Stomach (tissue), 9 donors: ENCODE results near the gene RSBN1L. TPM values are rescaled to one million over a fixed set of nuclear protein-coding genes. Genes with fewer than 3 reads are reported as not detected.

Source experiments
- DNase-seq, 2 donors: peaks; one replicate each; pipeline versions ENCODE4 v3.0.0 to v3.0.0-alpha.2; 2013 to 2019
- H3K27ac ChIP-seq, 5 donors: fragments of 200-600 bp in 4 of 5; sonication (generic) in 4 of 5; one replicate each; pipeline ENCODE4 v1.5.1; 2013 to 2019; ENCODE audit warnings: mild to moderate bottlenecking in 1 of 5, moderate library complexity in 1 of 5
- H3K27me3 ChIP-seq, 3 donors: fragments of 200-600 bp; sonication (generic); one replicate each; pipeline ENCODE4 v1.5.1; 2017 to 2019; ENCODE audit warnings: mixed run types in 1 of 3
- H3K36me3 ChIP-seq, 4 donors: fragments of 200-600 bp; sonication (generic); 1 replicate in 3 of 4; 2 replicates in 1 of 4; pipeline ENCODE4 v1.5.1; 2016 to 2019
- H3K4me1 ChIP-seq, 4 donors: fragments of 200-600 bp; sonication (generic); one replicate each; pipeline ENCODE4 v1.5.1; 2016 to 2019
- H3K4me3 ChIP-seq, 4 donors: fragments of 200-600 bp; sonication (generic) in 3 of 4; one replicate each; pipeline ENCODE4 v1.5.1; 2016 to 2019; ENCODE audit warnings: mild to moderate bottlenecking in 1 of 4
- H3K9me3 ChIP-seq, 4 donors: fragments of 200-600 bp; sonication (generic); one replicate each; pipeline ENCODE4 v1.5.1; 2016 to 2019
- CTCF ChIP-seq, 7 experiments: fragments of 450-650 bp in 4 of 7; fragments of 200-600 bp in 3 of 7; sonication (generic) in 3 of 7; IDR thresholded peaks; one replicate each; pipeline ENCODE4 v1.5.1; 2016 to 2019; ENCODE audit warnings: antibody characterized with exemption in 7 of 7, control low read depth in 2 of 7, mild to moderate bottlenecking in 1 of 7
- EP300 ChIP-seq: sonication (generic); formaldehyde crosslinking; IDR thresholded peaks from one replicate; pipeline ENCODE4 v1.6.1; 2017; ENCODE audit warnings: antibody characterized with exemption
- POLR2A ChIP-seq, 4 donors: fragments of 450-650 bp; IDR thresholded peaks; one replicate each; pipeline ENCODE4 v1.6.1; 2016; ENCODE audit warnings: antibody characterized with exemption in 4 of 4, control low read depth in 2 of 4, mild to moderate bottlenecking in 1 of 4, moderate library complexity in 1 of 4
- POLR2AphosphoS5 ChIP-seq, 3 donors: sonication (generic); formaldehyde crosslinking; IDR thresholded peaks; one replicate each; pipeline ENCODE4 v1.6.1; 2016; ENCODE audit warnings: antibody characterized with exemption in 3 of 3
- WGBS, 5 donors: extraction: QIAGEN DNeasy Blood & Tissue Kit in 3 of 5; methylation state at CpG; one replicate each; pipeline versions ENCODE4 v1.1.5 to v1.1.7; 2013 to 2018; 5-methylcytosine and 5-hydroxymethylcytosine counted together
- intact Hi-C: fragments of 100-400 bp; cut with DNase I; formaldehyde crosslinking; loops from one replicate; pipeline ENCODE4 v1.15.1; 2023; ENCODE audit warnings: low total_unique reads
- polyA plus RNA-seq, 3 donors: library from polyadenylated mRNA; stranded (reverse); fragments of 200-250 nt; gene quantifications; one replicate each; pipeline ENCODE4 v1.2.3, GENCODE V29; 2013
- total RNA-seq, 5 donors: library from RNA; depleted of rRNA; stranded (reverse); fragments of >200 nt; gene quantifications; one replicate each; pipeline versions ENCODE4 v1.1.0 to v1.2.3, GENCODE V29; 2014 to 2016
- donor health status: healthy with polysubstance abuse.
- donor health status: Bipolar disorder and iron deficiency.
- donor health status: healthy.

Gene RSBN1L
- total and polyA plus RNA-seq, 8 donors = 4.2 to 68.3 (median 11.6) TPM

GRCh38 chr7:77796109-77796508 is 99.8 kb downstream of the RSBN1L start:
- H3K4me1 ChIP-seq = peaks cover 18 to 65% (median 42%) of the 10 kb centered on the region in 4 donors
- 88 to 98% (median 96%) methylated on average over 3 of the region's 3 CpGs for WGBS, 5 donors
- H3K27ac ChIP-seq = no peak overlapping the region
- no peak for TF ChIP-seq EP300
- no peak for TF ChIP-seq POLR2A (IDR thresholded peaks at IDR 0.05)
- TF ChIP-seq POLR2AphosphoS5 (IDR thresholded peaks at IDR 0.05) = no peak
- TF ChIP-seq CTCF (IDR thresholded peaks at IDR 0.05) = no peak
- intact Hi-C loops = no loop called here
- H3K4me3 ChIP-seq = no peak overlapping the region
- H3K36me3 ChIP-seq = peaks cover 3 to 15% (median 10%) of the 10 kb centered on the region in 4 donors
- H3K9me3 ChIP-seq = no peaks in the 10 kb centered on the region
- no peak for DNase-seq
- H3K27me3 ChIP-seq = no peaks in the 10 kb centered on the region

GRCh38 chr7:77796960-77797359 is 100.7 kb downstream of the RSBN1L start:
- H3K4me3 ChIP-seq = peak overlapping the region; percentile 86 to 96 (median 89)
- peaks cover 13 to 58% (median 39%) of the 10 kb centered on the region in 4 donors for H3K4me1 ChIP-seq
- H3K36me3 ChIP-seq = peaks cover 3 to 15% (median 10%) of the 10 kb centered on the region in 4 donors
- WGBS, 5 donors = 24 to 38% (median 27%) methylated on average over 5 of the region's 5 CpGs
- H3K9me3 ChIP-seq = no peaks in the 10 kb centered on the region
- H3K27ac ChIP-seq = peak overlapping the region in 2 of 5 donors; percentile 92
- no peaks in the 10 kb centered on the region for H3K27me3 ChIP-seq
- intact Hi-C loops = no loop called here
- peak in 1 of 2 donors; percentile 8 for DNase-seq
- no peak for TF ChIP-seq EP300
- TF ChIP-seq POLR2A (IDR thresholded peaks at IDR 0.05) = no peak
- TF ChIP-seq CTCF (IDR thresholded peaks at IDR 0.05) = no peak
- no peak for TF ChIP-seq POLR2AphosphoS5 (IDR thresholded peaks at IDR 0.05)

GRCh38 chr7:77797734-77798393 is 101.6 kb downstream of the RSBN1L start:
- no peaks in the 10 kb centered on the region for H3K9me3 ChIP-seq
- no peaks in the 10 kb centered on the region for H3K27me3 ChIP-seq
- intact Hi-C loops = no loop called here
- H3K27ac ChIP-seq = peak overlapping the region; percentile 89 to 94 (median 92)
- H3K36me3 ChIP-seq = peaks cover 3 to 15% (median 10%) of the 10 kb centered on the region in 4 donors
- 0 to 1% (median 0%) methylated on average over 34 to 35 of the region's 35 CpGs for WGBS, 5 donors
- peaks cover 13 to 51% (median 35%) of the 10 kb centered on the region in 4 donors for H3K4me1 ChIP-seq
- peak in 1 of 2 donors; percentile 39 for DNase-seq
- H3K4me3 ChIP-seq = peak overlapping the region; percentile 86 to 96 (median 89)
- no peak for TF ChIP-seq EP300
- no peak for TF ChIP-seq POLR2AphosphoS5 (IDR thresholded peaks at IDR 0.05)
- no peak for TF ChIP-seq CTCF (IDR thresholded peaks at IDR 0.05)

- Histone ChIP-seq H3K9me3 (no peaks in the 10 kb centered on the region), H3K27me3 (no peaks in the 10 kb centered on the region), H3K36me3 (peaks cover 2 to 8% (median 8%) of the 10 kb centered on the region in 4 donors), H3K4me1 (peaks cover 13 to 54% (median 35%) of the 10 kb centered on the region in 4 donors), H3K27ac (peak within 1 kb of the TSS; percentile 89 to 94 (median 92)), H3K4me3 (peak within 1 kb of the TSS; percentile 86 to 96 (median 89))
- WGBS, 5 donors = 0 to 2% (median 0%) methylated on average over 24 to 61 of the region's 61 CpGs
- peak; percentile 99 to 100 for DNase-seq
- TF ChIP-seq CTCF (IDR thresholded peaks at IDR 0.05) (peak in 4 of 7 experiments; percentile 35 to 58 (median 45)), POLR2A (IDR thresholded peaks at IDR 0.05) (peak in 1 of 4 donors; percentile 80), POLR2AphosphoS5 (IDR thresholded peaks at IDR 0.05) (peak; percentile 82 to 93 (median 91)), EP300 (no peak)
- intact Hi-C loops = no loop called here
Measured at GRCh38 chr7:77798394-77799077, 102.3 kb downstream of the RSBN1L start, which contains the start of the genes PHTF2 and TMEM60. PHTF2 (plus strand) TSS chr7:77798773. TMEM60 (minus strand) TSS chr7:77798434; CDS start chr7:77794373, 4,061 bp downstream.
